ENCODE results near the gene SH2B2.
"Not testable (repeated sequence)": the region's sequence is repeated elsewhere in the genome, so short reads cannot be mapped to it uniquely, and the experiment has no call there.

Gene SH2B2

DNA sequence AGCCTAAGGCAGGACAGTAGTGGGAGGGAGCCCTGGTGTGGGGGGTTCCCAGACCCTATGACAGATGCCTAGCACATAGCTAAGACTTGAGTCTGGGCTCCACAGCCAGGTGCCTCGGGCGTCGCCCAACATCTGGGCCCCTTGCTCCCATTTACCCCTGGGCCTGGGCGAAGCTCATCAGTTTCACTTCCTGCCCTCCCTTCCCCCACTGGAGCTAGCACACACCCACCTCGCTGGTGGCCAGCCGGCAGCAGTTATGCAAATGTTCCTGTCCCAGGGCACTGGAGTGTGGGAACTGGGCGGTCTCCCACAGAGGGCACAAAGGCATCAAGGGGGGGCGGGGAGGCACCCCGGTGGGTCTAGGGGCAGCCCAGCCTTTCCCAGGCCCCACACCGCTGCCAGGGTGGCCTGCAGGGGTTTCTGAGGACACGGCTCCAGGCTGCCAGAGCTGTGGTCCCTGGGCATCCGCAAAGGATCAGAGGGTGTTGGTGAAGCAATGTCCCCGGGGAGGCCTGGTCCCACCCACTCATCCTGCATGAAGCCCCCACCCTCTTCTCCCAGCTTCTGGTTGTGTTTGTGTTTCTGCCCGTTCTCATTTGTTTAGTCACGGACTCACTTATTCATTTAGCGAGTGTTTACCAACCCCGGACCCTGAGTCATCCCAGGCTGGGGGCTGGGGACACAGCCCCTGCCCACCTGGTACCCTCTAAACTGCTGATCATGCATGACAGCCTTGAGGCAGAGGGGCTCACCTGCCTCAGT, 20.4 kb downstream of the SH2B2 start:
- DNase-seq (ENCODE audit: low read depth, low spot score): no peak

DNA sequence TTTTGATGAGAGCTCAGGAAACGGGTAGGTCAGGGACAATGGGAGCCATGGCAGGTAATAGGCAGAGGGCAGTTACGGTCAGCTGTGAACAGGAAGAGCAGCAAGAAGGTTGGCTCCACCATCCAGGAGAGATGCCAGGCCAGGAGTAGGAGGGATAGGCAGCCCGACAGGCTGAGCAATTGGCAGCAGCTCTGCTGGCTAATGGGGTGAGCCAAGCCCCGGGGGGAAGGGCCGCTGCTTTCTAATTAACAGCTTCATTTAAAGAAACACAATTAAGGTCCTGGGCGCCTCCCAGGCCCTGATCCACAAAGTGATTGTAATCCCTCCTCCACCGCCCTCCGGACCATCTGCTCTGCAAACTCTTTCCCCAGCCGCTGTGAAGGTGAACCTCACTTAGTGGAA, 23.7 kb downstream of the SH2B2 start:
- DNase-seq (ENCODE audit: low read depth, low spot score): no peak

DNA sequence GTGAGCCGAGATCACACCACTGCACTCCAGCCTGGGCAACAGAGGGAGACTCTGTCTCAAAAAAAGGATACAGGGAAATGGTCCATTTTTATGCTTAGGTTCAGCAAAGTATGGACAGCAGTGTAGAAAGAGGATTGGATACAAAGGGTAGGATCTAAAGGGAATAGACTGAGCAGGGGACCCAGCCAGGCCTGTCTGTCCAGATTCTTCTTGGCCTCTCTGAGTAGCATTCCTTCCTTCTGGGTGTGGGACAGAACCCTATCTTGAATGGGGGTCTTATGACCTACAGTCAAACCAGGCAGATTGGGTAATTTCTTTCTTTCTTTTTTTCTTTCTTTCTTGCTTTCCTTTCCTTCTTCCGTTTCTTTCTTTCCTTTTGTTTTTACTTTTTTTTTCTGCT, 25.6 kb downstream of the SH2B2 start:
- DNase-seq (ENCODE audit: low read depth, low spot score): no peak

DNA sequence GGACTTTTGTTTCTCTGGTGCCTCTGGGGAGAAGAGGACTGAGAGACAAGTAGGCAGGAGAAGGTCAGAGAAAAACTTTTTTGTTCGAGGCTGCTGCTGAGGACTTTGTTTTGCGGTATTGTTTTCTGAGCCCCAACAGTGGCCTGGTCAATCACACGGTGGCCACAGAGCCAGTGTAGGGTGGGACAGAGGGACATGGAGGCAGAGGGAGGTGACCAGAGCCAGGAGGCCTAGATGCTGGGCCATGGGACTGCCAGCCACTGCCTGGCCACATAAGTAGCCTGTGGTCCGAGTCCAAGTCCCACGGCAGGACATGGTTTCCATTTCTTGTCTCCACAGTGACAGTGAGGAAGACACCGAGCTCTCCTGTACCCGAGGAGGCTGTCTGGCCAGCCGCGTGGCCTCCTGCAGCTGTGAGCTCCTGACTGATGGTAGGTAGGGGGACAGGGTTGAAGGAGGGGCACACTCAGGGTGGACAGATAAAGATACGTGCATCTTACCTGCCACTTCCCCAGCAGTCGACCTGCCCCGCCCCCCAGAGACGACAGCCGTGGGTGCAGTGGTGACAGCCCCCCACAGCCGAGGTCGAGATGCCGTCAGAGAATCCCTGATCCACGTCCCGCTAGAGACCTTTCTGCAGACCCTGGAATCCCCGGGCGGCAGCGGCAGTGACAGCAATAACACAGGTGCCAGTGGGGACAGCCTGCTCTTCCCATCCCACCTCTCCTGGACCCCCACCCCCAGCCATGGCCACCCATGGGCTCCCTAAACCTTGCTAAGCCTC, 27.5 kb downstream of the SH2B2 start:
- DNase-seq (ENCODE audit: low read depth, low spot score): no peak

DNA sequence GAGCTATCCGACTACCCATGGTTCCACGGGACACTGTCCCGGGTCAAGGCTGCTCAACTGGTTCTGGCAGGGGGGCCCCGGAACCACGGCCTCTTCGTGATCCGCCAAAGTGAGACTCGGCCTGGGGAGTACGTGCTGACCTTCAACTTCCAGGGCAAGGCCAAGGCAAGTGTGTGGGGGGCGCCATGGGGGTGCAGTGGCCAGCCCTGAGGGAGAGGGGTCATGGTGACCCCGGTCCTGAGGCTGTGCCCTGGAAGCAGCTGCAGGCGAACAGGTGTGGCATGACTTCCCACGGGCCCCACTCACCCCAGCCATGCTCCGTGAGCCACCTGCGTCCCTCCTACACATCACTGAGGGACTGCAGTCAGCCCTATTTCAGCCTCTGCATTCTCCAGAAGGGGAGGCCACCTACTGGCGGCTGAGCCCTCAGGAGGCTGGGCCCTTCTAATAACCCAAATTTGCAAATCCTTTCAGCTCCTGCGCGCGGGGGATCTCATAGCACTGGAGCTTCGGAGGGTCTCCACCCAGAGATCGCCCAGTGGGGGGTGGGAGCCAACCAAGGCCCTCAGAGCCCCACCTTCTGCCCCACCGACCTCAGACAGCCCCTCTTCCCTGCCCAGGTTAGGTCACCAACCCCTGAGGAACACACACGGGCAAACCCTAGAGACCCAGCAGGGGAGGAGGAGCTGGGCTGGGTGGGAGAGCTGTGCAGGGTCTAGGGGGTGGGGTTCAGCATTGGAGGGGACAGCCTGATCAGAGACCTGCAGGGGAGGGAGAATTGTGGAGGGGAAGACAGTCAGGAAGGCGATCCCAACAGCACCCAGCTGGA, 30.8 kb downstream of the SH2B2 start:
- no peak for DNase-seq (ENCODE audit: low read depth, low spot score)

DNA sequence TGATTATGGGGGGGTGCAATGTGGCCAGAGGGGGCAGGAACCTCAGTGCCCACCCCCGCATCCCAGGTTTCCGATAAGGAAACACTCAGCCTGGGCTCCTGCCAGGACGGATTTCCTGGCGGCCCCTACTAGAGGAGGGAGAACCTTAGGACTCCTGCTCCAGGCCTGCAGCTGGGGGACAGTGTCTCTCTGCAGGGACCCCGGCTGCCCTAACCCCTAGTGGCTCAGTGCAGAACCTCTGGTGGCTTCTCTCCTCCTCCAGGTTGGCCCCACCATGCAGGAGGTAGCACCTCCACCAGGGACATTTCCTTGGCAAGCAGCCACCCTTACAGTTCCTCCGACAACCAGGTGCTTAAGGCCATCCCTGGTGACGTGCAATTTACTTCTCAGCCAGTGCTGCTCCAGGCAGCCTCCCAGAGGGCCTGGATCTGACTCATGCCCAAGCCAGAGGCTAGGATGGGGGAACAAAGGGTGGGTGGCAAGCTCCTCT, 31.9 kb downstream of the SH2B2 start:
- no peak for DNase-seq (ENCODE audit: low read depth, low spot score)

DNA sequence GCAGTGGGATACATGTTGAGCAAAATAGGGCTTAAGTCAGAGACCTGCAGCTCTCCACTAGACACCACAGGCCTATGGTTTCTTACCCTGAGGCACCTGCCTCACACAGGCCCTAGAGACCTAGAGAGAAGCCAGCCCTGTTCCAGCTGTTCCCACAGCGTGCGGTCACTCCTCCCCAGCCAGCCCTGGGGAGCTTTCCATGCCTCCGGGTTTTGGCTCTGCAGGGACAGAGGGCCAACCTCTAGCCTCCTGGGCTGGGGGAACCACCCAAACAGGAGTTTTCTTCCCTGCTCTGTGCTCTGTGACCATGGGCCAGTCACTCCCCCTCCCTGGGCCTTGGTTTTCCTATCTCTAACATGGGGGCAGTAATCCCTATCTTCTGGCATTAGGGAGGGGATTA, 33.0 kb downstream of the SH2B2 start:
- no peak for DNase-seq (ENCODE audit: low read depth, low spot score)

DNA sequence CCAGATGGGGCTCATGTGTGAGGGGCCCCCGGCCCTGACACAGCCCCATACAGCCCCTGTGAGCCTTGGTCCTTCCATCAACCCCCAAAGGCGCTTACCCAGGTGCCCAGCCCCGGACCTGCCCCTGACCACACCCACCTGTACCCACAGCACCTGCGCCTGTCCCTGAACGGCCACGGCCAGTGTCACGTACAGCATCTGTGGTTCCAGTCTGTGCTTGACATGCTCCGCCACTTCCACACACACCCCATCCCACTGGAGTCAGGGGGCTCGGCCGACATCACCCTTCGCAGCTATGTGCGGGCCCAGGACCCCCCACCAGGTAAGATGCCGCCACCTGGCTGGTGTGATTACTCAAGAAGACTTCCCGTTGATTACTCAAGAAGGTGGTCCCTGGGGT, 33.5 kb downstream of the SH2B2 start:
- DNase-seq (ENCODE audit: low read depth, low spot score): no peak

DNA sequence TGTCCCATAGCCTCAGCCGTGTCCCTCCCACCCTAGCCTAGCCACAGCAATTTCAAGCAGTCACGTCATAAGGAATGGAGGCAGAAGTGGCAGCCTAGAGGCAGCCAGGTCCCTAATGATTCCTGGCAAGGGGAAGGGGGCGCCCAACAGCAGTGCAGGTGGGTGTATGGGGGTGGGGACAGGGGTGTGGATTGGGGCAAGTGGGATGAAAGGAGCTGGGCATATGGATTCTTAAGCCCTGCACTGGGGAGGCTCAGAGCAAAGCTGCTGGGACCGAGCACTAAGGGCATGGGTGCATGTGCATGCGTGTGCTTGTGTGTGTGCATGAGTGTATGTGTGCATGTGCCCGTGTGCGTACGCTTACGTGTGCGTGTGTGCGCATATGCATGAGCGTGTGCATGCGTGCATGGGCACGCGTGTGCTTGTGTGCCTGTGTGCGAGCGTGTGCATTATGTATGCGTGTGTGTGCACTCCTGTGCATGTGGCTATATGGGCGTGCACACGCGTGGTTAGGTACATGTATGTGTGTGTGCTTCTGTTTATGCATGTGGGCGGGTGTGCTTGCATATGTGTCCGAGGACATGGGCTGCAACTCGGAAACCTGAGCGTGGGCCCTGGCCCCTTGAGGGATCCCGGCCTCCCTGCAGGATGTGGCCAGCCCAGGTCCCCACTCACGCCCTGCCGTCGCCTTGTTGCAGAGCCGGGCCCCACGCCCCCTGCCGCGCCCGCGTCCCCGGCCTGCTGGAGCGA, 34.1 kb downstream of the SH2B2 start:
- no peak for DNase-seq (ENCODE audit: low read depth, low spot score)

DNA sequence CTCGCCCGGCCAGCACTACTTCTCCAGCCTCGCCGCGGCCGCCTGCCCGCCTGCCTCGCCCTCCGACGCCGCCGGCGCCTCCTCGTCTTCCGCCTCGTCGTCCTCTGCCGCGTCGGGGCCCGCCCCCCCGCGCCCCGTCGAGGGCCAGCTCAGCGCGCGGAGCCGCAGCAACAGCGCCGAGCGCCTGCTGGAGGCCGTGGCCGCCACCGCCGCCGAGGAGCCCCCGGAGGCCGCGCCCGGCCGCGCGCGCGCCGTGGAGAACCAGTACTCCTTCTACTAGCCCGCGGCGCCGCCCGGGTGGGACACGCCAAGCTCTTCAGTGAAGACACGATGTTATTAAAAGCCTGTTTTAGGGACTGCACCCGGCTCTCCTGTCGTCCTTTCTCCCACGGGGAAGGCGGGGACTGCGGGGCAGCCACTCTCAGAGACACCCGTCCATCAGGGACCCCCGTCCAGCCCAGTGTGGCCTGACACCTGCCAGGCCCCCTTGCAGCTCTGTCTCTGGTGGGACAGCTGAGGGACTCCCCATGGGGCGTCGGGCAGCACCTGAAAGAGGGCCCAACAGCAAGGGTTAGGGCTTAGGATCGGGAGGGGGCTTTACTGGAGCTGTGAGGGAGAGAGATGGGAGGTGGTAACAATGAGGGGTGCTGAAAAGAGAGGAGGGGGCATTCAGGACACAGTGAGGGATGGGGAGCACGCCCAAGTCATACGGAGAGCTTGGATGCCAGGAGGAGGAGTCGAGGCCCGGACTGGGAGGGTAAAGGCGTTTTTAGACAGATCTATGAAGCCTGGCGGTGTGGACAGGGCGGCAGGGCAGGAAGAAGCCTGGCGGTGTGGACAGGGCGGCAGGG, 34.9 kb downstream of the SH2B2 start:
- DNase-seq (ENCODE audit: low read depth, low spot score): no peak

DNA sequence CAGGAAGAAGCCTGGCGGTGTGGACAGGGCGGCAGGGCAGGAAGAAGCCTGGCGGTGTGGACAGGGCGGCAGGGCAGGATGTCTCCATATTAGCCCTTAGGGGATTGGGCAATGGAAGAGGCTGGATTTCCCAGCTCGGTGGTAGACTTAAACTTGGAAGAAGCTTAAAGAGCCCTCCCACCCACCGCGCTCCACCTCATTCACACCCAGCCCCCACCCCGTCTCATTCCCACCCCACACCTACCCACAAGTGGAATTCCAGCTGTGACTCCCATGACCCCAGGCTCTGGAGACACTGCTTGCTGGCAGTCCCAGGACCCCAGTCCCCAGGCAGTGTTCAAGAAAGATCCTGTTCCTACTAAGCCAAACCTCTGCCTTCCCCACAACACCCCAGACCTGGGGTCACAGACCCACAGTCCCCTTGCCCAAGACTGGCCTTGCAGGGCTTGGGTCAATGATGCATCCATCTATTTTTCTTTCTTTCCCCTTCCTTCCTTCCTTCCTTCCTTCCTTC, 35.6 kb downstream of the SH2B2 start:
- no peak for DNase-seq (ENCODE audit: low read depth, low spot score)

DNA sequence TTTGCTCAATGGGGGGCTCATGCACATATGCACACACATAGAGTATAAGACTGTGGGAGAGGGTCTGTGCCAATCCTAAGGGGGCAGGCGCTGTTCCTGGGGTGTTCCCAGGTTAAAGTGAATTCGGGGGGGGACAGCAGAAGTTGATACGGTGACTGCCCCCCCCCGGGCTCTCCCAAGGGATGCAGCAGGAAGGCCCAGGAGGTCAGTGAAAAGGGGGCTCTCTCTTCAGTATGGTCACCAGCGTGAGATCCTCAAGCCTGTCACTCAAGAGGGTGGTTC, 37.2 kb downstream of the SH2B2 start:
- DNase-seq (ENCODE audit: low read depth, low spot score): no peak

DNA sequence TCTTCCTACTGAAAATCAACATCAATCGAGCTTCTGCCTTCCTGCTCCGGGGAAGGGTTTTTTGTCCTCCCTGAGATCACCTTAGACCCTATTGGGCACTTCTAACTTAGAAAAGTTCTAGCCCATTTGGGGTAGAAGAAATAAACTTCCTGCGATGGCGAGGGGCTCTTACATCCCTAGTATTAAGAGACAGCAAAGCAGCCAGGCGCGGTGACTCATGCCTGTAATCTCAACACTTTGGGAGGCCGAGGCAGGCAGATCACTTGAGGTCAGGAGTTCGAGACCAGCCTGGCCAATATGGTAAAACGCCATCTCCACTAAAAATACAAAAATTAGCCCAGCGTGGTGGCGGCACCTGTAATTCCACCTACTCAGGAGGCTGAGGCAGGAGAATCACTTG, 38.4 kb downstream of the SH2B2 start:
- not testable (repeated sequence) for DNase-seq (ENCODE audit: low read depth, low spot score)

DNA sequence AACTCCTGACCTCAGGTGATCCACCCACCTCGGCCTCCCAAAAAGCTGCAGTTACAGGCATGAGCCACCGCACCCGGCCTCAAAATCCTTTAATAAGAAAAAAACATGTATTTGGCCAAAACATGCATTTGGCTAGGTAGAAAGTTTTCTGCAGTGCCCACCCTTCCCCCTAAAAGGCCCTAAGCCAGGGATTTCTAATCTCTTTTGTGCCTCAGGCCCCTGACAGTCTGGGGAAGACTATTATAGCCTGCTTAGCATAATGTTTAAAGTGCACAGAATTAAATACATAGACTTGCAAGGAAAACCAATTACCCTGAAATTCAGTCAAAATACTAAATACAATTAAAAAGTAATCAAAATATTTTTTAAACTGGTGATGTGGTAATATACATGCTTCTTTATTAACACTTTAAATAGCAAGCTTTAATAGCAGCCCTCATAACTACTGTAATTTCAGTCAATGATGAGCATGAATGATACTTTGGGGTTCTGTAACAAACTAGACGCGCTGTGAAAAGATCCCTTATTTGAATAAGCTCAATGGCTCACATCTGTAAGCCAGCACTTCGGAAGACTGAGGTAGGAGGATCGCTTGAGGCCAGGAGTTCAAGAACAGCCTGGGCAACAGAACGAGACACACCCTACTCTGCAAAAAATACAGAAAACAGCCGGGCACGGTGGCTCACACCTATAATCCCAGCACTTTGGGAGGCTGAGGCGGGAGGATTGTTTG, 39.7 kb downstream of the SH2B2 start:
- no peak for DNase-seq (ENCODE audit: low read depth, low spot score)

DNA sequence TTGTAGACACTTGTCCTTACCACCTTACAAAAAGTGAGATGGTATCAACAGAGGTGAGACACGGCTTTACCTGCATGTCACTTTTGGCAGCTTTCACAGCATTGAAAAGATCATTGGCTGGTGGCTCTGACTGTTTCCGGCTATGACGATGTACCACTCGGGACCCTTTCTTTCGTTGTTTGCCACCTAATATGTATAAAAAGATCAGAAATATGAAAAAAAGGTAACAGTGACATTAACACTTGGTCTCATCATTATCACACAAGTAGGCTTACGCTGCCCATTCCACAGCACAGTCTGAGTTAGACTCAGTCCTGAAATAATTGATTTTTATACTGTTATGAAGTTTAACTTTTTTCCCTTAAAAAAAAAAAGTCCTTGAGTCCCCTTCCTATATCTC, 40.5 kb downstream of the SH2B2 start:
- DNase-seq (ENCODE audit: low read depth, low spot score): not testable (repeated sequence)

DNA sequence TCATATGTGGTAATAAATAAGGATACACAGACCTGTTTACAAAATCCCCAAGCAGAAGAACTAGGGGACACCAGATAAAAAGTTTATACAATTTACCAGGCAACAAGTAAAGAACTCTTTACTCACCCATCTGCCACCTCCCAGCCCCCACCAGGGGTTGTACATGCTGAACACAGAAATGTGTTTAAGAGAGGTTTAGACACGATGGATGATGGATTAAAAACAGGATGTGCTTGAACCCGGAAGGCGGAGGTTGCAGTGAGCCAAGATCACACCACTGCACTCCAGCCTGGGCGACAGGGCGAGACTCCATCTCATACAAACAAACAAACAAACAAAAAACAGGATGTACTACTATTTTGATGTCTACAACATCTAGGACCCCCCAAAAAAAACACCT, 42.2 kb downstream of the SH2B2 start:
- not testable (repeated sequence) for DNase-seq (ENCODE audit: low read depth, low spot score)

DNA sequence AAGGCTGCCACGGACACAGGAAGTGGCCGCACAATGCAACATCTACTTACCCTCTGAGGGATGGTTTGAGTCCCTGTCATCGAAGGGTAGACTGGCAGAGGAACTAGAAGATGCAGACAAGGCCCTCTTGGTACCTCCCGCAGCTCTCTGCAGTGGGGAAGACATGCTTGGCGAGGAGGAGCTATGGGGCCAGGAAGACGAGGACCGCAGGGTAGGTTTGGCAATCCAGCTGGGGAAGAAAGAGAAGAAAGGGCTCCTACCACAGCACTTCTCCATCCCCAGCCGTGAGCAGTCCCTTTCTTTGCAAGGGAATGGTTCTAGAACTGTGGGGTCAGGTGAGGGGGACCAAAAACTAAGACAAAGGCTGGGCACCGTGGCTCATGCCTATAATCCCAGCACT, 42.7 kb downstream of the SH2B2 start:
- not testable (repeated sequence) for DNase-seq (ENCODE audit: low read depth, low spot score)

DNA sequence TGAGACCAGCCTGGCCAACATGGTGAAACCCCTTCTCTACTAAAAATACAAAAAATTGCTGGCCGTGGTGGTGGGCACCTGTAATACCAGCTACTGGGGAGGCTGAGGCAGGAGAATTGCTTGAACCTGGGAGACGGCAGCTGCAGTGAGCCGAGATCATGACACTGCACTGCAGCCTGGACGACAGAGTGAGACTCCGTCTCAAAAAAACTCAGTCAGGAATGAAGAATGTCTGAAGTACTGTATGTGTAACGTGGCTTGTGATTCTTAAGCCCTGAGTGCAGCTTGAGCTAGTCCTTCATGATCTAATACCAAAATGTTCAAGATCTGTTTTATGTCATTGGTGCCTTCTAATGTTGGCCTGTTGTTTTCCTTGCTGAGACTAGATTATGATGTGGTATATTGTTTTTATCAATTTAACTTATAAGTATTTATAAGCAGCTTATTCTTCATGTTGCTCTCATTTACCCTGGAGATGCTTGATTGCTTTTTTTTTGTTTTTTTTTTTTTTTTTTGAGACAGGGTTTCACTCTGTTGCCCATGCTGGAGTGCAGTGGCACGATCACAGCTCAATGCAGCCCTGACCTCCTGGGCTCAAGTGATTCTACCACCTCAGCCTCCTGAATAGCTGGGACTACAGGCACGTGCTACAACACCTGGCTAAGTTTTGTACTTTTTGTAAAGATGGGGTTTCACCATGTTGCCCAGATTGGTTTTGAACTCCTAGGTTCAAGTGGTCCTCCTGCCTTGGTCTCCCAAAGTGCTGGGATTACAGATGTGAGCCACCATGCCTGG, 44.2 kb downstream of the SH2B2 start:
- not testable (repeated sequence) for DNase-seq (ENCODE audit: low read depth, low spot score)

DNA sequence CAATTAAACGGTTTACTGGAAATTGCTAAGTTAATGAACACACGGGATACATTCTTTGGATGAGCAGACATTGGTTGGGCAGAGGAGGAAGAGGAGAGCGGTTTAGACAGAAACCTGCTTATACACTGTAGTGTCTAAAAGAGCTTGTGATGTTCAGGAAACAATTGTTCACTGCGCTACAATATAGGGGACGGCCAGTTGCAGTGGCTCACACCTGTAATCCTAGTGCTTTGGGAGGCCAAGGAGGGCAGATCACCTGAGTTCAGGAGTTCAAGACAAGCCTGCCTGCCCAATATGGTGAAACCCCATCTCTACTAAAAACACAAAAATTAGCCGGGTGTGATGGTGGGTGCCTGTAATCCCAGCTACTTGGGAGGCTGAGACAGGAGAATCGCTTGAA, 48.9 kb downstream of the SH2B2 start:
- DNase-seq (ENCODE audit: low read depth, low spot score): not testable (repeated sequence)
